ENCODE data around the gene SUPT3H.
"Not testable (repeated sequence)": the region's sequence is repeated elsewhere in the genome, so short reads cannot be mapped to it uniquely, and the experiment has no call there.

The SUPT3H gene

DNA sequence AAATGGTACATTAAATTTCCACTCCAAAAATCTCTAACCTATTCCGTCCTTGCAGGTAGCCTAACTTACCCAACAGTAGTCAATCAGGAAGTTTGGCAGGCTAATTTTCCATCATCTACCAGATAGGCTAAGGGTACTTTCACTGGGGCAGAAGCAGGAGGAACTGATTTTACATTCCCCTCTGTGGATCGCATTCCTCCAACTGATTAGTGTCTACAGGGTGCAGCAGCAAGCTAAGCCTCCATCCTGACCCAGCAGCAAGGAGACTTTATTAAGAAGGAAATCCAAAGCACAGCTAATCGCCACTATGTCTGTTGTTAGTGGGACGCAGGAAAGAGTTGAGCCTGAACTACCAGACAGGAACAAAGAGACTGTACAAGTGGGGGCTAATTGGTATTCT is 192.8 kb downstream of the SUPT3H start:
- ChIA-PET CTCF (interaction anchor here (0.9 kb wide), 1 partner anchor 333 kb away, joined by 3 read pairs; no protein-coding TSS in a partner anchor), POLR2A (interaction anchor here (0.6 kb wide), 1 partner anchor 19 kb away, joined by 3 read pairs; no protein-coding TSS in a partner anchor)
- DNase-seq (ENCODE audit: extremely low spot score), result no peak
- TF ChIP-seq, protein P1, sequence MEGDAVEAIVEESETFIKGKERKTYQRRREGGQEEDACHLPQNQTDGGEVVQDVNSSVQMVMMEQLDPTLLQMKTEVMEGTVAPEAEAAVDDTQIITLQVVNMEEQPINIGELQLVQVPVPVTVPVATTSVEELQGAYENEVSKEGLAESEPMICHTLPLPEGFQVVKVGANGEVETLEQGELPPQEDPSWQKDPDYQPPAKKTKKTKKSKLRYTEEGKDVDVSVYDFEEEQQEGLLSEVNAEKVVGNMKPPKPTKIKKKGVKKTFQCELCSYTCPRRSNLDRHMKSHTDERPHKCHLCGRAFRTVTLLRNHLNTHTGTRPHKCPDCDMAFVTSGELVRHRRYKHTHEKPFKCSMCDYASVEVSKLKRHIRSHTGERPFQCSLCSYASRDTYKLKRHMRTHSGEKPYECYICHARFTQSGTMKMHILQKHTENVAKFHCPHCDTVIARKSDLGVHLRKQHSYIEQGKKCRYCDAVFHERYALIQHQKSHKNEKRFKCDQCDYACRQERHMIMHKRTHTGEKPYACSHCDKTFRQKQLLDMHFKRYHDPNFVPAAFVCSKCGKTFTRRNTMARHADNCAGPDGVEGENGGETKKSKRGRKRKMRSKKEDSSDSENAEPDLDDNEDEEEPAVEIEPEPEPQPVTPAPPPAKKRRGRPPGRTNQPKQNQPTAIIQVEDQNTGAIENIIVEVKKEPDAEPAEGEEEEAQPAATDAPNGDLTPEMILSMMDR (IDR thresholded peaks at IDR 0.05; ENCODE audit: control extremely low read depth, extremely low read depth, low read depth, missing control alignments), result no peak

DNA sequence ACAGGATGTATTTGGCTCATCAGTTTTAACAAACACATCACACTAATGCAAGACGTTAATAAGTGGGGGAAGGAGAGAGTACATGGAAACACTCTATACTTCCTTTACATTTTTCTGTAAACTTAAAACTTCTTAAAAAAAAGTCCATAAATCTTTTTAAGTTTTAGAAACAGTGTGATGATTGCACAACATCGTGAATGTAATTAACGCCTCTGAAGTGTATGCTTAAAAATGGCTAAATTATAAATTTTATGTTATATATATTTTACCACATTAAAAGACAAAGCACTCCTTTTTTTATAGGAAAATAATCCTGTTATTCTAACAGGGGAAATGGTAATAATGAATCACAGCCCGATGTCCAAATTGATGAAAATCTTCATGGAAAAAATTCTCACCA is 193.7 kb downstream of the SUPT3H start:
- no peak for DNase-seq (ENCODE audit: extremely low spot score)
- TF ChIP-seq, protein P1 (IDR thresholded peaks at IDR 0.05; ENCODE audit: control extremely low read depth, extremely low read depth, low read depth, missing control alignments), result no peak
- CTCF ChIA-PET, result no interaction called here
- POLR2A ChIA-PET, result no interaction called here

DNA sequence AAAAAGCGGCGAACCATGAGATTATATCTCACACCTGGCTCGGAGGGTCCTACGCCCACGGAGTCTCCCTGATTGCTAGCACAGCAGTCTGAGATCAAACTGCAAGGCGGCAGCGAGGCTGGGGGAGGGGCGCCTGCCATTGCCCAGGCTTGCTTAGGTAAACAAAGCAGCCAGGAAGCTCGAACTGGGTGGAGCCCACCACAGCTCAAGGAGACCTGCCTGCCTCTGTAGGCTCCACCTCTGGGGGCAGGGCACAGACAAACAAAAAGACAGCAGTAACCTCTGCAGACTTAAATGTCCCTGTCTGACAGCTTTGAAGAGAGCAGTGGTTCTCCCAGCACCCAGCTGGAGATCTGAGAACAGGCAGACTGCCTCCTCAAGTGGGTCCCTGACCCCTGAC is 201.4 kb downstream of the SUPT3H start:
- DNase-seq (ENCODE audit: extremely low spot score); POLR2A ChIA-PET; CTCF ChIA-PET: not testable (repeated sequence)

DNA sequence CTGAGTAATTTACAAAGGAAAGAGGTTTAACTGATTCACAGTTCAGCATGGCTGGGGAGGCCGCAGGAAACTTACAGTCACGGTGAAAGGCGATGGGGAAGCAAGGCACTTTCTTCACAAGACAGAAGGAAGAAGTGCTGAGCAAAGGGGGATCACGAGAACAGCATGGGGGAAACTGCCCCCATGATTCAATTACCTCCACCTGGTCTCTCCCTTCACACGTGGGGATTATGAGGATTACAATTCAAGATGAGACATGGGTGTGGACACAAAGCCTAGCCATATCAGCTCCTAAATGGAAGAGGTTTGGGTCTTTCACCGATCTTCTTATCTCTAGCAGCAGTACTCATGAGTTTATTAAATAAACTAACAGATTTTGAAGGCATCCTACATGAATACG is 202.5 kb downstream of the SUPT3H start:
- POLR2A ChIA-PET, result no interaction called here
- CTCF ChIA-PET, result interaction anchor here (1.5 kb wide), 1 partner anchor 520 kb away, joined by 3 read pairs; no protein-coding TSS in a partner anchor
- no peak for DNase-seq (ENCODE audit: extremely low spot score)
- TF ChIP-seq, protein P1 (IDR thresholded peaks at IDR 0.05; ENCODE audit: control extremely low read depth, extremely low read depth, low read depth, missing control alignments), result no peak

DNA sequence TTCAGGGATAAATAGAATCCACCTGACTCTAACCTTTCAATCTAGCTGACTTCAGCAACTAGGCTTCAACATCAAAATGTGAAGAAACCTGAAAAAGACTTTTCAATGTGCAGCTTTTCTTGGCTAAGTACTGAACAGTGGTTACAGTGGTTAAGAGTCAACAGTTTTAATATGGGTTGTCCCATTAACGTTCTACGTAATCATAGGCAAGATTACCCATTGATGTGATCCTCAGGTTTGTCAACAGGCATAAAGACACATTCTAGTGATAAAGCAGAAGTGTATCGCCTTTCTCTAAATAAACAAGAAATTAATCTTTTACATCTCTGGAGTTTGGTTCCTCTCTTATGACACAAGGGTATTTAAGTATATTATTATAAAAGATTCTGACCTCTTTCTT is 203.7 kb downstream of the SUPT3H start:
- TF ChIP-seq, protein P1 (IDR thresholded peaks at IDR 0.05; ENCODE audit: control extremely low read depth, extremely low read depth, low read depth, missing control alignments), result no peak
- CTCF ChIA-PET, result interaction anchor here (1.5 kb wide), 1 partner anchor 519 kb away, joined by 3 read pairs; no protein-coding TSS in a partner anchor
- POLR2A ChIA-PET, result no interaction called here
- no peak for DNase-seq (ENCODE audit: extremely low spot score)

DNA sequence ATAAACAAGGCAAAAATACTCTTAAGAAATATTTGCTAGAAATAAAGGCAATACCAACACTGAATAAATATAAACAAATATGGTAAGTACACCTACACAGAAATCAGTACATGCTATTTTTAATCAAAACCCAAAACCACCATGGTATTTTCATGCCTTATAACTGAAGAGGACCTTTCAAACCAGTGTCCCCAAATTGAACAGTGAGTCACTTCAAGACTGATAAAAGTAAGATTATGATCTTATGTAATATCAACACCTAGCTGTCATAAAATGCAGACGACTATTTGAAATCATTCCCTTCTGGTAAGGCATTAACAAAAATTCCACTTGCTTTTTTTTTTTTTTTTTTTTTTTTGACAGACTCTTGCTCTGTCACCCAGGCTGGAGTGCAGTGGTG is 206.4 kb downstream of the SUPT3H start:
- ChIA-PET CTCF (no interaction called here), POLR2A (interaction anchor here (0.6 kb wide), 1 partner anchor 34 kb away, joined by 3 read pairs; no protein-coding TSS in a partner anchor)
- TF ChIP-seq, protein P1 (IDR thresholded peaks at IDR 0.05; ENCODE audit: control extremely low read depth, extremely low read depth, low read depth, missing control alignments), result no peak
- no peak for DNase-seq (ENCODE audit: extremely low spot score)

DNA sequence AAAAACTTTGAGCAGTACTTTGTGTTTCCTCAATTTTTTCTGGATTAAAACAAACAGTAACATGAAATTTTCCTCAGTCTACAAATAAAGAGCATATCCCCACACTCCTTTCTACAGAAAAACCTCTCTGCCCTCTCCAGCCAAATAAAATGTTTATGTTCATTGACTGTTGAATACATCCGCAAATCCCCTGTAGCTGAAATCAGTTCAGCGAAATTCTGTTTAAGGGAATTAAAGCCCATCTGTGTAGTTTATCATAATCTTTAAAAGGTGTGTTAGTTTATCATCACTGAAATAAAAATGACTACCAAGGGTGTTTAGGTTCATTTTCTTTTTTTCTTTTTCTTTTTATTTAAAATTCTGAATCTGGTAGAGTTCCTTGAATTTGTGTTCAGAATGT is 207.4 kb downstream of the SUPT3H start:
- CTCF ChIA-PET, result no interaction called here
- POLR2A ChIA-PET, result no interaction called here
- TF ChIP-seq, protein P1 (IDR thresholded peaks at IDR 0.05; ENCODE audit: control extremely low read depth, extremely low read depth, low read depth, missing control alignments), result no peak
- no peak for DNase-seq (ENCODE audit: extremely low spot score)
